ENCODE results near the gene U2AF1L4.

U2AF1L4 gene

DNA sequence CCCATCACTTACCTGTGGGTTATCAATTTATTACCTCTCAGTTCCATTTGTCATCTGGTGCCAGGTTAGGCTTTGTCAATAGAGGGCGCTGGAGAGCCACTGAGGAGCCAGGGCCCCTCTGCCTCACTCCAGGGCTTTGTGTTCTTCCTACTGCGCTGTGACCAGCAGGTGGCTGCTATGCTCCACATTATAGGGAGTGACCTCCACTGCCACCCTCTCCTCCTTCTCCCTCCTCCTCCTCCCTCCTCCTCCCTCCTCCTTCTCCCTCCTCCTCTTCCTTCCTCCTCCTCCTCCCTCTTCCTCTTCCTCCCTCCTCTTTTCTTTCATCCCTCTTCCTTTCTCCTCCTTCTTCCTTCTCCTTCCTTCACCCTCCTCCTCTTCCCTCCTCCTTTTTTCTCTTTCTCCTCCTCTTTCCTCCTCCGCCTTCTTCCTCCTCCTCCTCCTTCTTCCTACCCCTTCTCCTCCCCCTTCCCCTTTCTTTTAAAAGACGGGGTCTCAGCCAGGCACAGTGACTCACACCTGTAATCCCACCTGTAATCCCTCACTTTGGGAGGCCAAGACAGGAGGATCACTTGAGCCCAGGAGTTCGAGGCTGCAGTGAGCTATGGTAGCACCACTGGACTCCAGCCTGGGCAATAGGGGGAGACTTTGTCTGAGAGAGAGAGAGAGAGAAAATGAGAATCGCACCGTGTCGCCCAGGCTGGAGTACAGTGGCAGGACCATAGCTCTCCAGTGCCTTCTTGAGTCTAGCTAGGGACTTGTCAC lies 51.2 kb downstream of the U2AF1L4 start:
- DNase-seq: peak; percentile 91
- in situ Hi-C loops (cut with MboI; ENCODE audit: low pct_unique_long_range_greater_than_20kb, low sequenced_read_pairs): no loop called here

DNA sequence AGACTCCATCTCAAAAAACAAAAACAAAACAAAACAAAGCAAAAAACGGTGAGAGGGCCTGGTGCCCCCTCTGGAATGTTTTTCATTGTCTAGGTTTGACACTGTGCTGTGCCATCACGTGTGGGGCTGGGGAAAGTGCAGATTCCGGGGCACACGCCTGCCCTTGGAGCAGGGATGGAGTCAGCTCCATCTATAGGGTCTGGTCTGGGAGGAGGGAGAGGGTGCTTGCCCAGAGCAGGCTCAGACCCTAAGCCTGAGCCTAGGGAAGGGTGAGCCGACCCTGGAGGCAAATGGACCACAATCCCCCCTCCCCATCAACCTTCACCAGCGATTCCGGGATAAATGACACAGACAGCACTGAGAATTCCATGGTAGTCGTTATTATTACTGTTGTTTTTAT lies 51.8 kb downstream of the U2AF1L4 start:
- in situ Hi-C loops (cut with MboI; ENCODE audit: low pct_unique_long_range_greater_than_20kb, low sequenced_read_pairs): no loop called here
- DNase-seq: no peak
